H1 (cell line): ENCODE results near the gene SLC6A7.

Experiments used
- CHD2 ChIP-seq: IDR thresholded peaks from 2 replicates; pipeline ENCODE4 v1.6.1; 2012; ENCODE audit warnings: low read length, improper control_type of control experiment
- EZH2 ChIP-seq: fragments of 200-600 bp; sonication (generic); IDR thresholded peaks from 2 replicates; pipeline ENCODE4 v1.7.1; 2012; ENCODE audit warnings: low read depth, mild to moderate bottlenecking, moderate library complexity, low read length, inconsistent platforms; ENCODE audit not compliant: severe bottlenecking
- HDAC2 ChIP-seq, 2 experiments: fragments of 300-600 bp in 1 of 2; sonication (generic) in 1 of 2; IDR thresholded peaks; 2 replicates each; pipeline ENCODE4 v1.6.1; 2011 to 2012; ENCODE audit warnings: low read depth in 2 of 2, low read length in 2 of 2, mild to moderate bottlenecking in 2 of 2, moderate library complexity in 2 of 2, borderline replicate concordance in 1 of 2, inconsistent platforms in 1 of 2
- KDM4A ChIP-seq: IDR thresholded peaks from one replicate; pipeline ENCODE4 v1.7.1; 2012; ENCODE audit warnings: low read depth, mild to moderate bottlenecking, moderate library complexity, low read length, inconsistent platforms; ENCODE audit not compliant: severe bottlenecking
- KDM5A ChIP-seq: fragments of 200-600 bp; IDR thresholded peaks from 2 replicates; pipeline ENCODE4 v1.7.1; 2012; ENCODE audit warnings: mild to moderate bottlenecking, low read length, inconsistent platforms, mixed read lengths
- NANOG ChIP-seq: IDR thresholded peaks from 2 replicates; pipeline ENCODE4 v1.6.1; 2011; ENCODE audit warnings: low read length, low read depth, mild to moderate bottlenecking, inconsistent platforms; ENCODE audit not compliant: insufficient read depth, poor library complexity, severe bottlenecking
- NRF1 ChIP-seq: IDR thresholded peaks from 2 replicates; pipeline ENCODE4 v1.6.1; 2011; ENCODE audit warnings: mild to moderate bottlenecking, low read depth, low read length, improper control_type of control experiment
- POLR2A ChIP-seq, 2 experiments: IDR thresholded peaks; 1 replicate in 1 of 2; 2 replicates in 1 of 2; pipeline ENCODE4 v1.6.1; 2011; ENCODE audit warnings: low read depth in 2 of 2, low read length in 2 of 2, mild to moderate bottlenecking in 2 of 2; ENCODE audit errors: control extremely low read depth in 1 of 2
- SIN3A ChIP-seq, 2 experiments: IDR thresholded peaks in 1 of 2; conservative IDR thresholded peaks in 1 of 2; 2 replicates each; pipeline ENCODE4 v1.6.1; 2011 to 2012; ENCODE audit warnings: low read length in 2 of 2, improper control_type of control experiment in 1 of 2, low read depth in 1 of 2, mild to moderate bottlenecking in 1 of 2
- TAF1 ChIP-seq: IDR thresholded peaks from 2 replicates; pipeline ENCODE4 v1.6.1; 2011; ENCODE audit warnings: mild to moderate bottlenecking, low read depth, low read length
- TCF12 ChIP-seq: IDR thresholded peaks from 2 replicates; pipeline ENCODE4 v1.6.1; 2011; ENCODE audit warnings: low read depth, mild to moderate bottlenecking, low read length
- TF ChIP-seq, protein P1 (sequence below), 3 experiments: IDR thresholded peaks; 1 replicate in 2 of 3; 2 replicates in 1 of 3; pipeline versions ENCODE4 v1.5.1 to v1.6.1; 2011; ENCODE audit warnings: low read length in 3 of 3, mild to moderate bottlenecking in 3 of 3, inconsistent platforms in 2 of 3, low read depth in 1 of 3, moderate library complexity in 1 of 3; ENCODE audit not compliant: insufficient read depth in 1 of 3; ENCODE audit errors: control extremely low read depth in 1 of 3
- TF ChIP-seq, protein P2 (sequence below): fragments of 300-600 bp; sonication (generic); IDR thresholded peaks from 2 replicates; pipeline ENCODE4 v1.7.1; 2012; ENCODE audit warnings: low read length, moderate library complexity, mild to moderate bottlenecking, inconsistent platforms; ENCODE audit not compliant: insufficient replicate concordance

DNA sequence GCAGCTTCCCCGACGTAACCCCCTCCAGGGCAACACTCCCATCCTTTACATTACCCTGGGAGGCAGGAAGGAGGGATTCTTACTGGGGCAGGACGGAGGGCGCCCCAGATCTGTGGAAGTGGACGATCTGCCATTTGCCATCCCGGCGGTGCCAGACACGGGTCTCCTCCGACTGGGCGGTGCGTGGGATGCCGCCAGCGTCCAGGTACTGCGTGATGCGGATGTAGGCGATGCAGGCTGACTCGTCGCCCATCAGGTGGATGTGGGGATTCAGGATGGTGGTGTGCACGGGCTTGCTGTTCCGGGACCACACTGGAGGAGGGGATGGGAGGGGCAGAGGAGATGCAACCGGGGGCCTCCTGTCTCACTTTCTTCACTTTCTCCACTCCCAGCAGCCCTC lies 33.0 kb downstream of the SLC6A7 start:
- TF ChIP-seq, protein P1, sequence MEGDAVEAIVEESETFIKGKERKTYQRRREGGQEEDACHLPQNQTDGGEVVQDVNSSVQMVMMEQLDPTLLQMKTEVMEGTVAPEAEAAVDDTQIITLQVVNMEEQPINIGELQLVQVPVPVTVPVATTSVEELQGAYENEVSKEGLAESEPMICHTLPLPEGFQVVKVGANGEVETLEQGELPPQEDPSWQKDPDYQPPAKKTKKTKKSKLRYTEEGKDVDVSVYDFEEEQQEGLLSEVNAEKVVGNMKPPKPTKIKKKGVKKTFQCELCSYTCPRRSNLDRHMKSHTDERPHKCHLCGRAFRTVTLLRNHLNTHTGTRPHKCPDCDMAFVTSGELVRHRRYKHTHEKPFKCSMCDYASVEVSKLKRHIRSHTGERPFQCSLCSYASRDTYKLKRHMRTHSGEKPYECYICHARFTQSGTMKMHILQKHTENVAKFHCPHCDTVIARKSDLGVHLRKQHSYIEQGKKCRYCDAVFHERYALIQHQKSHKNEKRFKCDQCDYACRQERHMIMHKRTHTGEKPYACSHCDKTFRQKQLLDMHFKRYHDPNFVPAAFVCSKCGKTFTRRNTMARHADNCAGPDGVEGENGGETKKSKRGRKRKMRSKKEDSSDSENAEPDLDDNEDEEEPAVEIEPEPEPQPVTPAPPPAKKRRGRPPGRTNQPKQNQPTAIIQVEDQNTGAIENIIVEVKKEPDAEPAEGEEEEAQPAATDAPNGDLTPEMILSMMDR (IDR thresholded peaks at IDR 0.05; ENCODE audit: control extremely low read depth in 1 of 3, insufficient read depth in 1 of 3, low read depth in 1 of 3, low read length in 3 of 3): no peak
- TF ChIP-seq, protein P2, sequence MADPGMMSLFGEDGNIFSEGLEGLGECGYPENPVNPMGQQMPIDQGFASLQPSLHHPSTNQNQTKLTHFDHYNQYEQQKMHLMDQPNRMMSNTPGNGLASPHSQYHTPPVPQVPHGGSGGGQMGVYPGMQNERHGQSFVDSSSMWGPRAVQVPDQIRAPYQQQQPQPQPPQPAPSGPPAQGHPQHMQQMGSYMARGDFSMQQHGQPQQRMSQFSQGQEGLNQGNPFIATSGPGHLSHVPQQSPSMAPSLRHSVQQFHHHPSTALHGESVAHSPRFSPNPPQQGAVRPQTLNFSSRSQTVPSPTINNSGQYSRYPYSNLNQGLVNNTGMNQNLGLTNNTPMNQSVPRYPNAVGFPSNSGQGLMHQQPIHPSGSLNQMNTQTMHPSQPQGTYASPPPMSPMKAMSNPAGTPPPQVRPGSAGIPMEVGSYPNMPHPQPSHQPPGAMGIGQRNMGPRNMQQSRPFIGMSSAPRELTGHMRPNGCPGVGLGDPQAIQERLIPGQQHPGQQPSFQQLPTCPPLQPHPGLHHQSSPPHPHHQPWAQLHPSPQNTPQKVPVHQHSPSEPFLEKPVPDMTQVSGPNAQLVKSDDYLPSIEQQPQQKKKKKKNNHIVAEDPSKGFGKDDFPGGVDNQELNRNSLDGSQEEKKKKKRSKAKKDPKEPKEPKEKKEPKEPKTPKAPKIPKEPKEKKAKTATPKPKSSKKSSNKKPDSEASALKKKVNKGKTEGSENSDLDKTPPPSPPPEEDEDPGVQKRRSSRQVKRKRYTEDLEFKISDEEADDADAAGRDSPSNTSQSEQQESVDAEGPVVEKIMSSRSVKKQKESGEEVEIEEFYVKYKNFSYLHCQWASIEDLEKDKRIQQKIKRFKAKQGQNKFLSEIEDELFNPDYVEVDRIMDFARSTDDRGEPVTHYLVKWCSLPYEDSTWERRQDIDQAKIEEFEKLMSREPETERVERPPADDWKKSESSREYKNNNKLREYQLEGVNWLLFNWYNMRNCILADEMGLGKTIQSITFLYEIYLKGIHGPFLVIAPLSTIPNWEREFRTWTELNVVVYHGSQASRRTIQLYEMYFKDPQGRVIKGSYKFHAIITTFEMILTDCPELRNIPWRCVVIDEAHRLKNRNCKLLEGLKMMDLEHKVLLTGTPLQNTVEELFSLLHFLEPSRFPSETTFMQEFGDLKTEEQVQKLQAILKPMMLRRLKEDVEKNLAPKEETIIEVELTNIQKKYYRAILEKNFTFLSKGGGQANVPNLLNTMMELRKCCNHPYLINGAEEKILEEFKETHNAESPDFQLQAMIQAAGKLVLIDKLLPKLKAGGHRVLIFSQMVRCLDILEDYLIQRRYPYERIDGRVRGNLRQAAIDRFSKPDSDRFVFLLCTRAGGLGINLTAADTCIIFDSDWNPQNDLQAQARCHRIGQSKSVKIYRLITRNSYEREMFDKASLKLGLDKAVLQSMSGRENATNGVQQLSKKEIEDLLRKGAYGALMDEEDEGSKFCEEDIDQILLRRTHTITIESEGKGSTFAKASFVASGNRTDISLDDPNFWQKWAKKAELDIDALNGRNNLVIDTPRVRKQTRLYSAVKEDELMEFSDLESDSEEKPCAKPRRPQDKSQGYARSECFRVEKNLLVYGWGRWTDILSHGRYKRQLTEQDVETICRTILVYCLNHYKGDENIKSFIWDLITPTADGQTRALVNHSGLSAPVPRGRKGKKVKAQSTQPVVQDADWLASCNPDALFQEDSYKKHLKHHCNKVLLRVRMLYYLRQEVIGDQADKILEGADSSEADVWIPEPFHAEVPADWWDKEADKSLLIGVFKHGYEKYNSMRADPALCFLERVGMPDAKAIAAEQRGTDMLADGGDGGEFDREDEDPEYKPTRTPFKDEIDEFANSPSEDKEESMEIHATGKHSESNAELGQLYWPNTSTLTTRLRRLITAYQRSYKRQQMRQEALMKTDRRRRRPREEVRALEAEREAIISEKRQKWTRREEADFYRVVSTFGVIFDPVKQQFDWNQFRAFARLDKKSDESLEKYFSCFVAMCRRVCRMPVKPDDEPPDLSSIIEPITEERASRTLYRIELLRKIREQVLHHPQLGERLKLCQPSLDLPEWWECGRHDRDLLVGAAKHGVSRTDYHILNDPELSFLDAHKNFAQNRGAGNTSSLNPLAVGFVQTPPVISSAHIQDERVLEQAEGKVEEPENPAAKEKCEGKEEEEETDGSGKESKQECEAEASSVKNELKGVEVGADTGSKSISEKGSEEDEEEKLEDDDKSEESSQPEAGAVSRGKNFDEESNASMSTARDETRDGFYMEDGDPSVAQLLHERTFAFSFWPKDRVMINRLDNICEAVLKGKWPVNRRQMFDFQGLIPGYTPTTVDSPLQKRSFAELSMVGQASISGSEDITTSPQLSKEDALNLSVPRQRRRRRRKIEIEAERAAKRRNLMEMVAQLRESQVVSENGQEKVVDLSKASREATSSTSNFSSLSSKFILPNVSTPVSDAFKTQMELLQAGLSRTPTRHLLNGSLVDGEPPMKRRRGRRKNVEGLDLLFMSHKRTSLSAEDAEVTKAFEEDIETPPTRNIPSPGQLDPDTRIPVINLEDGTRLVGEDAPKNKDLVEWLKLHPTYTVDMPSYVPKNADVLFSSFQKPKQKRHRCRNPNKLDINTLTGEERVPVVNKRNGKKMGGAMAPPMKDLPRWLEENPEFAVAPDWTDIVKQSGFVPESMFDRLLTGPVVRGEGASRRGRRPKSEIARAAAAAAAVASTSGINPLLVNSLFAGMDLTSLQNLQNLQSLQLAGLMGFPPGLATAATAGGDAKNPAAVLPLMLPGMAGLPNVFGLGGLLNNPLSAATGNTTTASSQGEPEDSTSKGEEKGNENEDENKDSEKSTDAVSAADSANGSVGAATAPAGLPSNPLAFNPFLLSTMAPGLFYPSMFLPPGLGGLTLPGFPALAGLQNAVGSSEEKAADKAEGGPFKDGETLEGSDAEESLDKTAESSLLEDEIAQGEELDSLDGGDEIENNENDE: no peak
- TF ChIP-seq SIN3A (conservative IDR thresholded peaks at IDR 0.05 in 1 of 2, IDR thresholded peaks at IDR 0.05 in 1 of 2; ENCODE audit: low read depth in 1 of 2, low read length in 2 of 2) (no peak), POLR2A (IDR thresholded peaks at IDR 0.05; ENCODE audit: control extremely low read depth in 1 of 2, low read depth in 2 of 2, low read length in 2 of 2) (no peak), NRF1 (no peak), NANOG (no peak), TAF1 (no peak), KDM5A (no peak), EZH2 (no peak), TCF12 (no peak), HDAC2 (IDR thresholded peaks at IDR 0.05; ENCODE audit: borderline replicate concordance in 1 of 2, low read depth in 2 of 2, low read length in 2 of 2) (no peak), KDM4A (no peak), CHD2 (no peak)
